Loucy (cell line): Measurements from ENCODE around the gene SPC25.
A peak's percentile ranks its signal among the peaks of the same experiment; 100 is the strongest.

Source experiments
- H2AFZ ChIP-seq: fragments of 200-600 bp; sonication (generic); 2 replicates; pipeline ENCODE4 v1.6.0; 2016; ENCODE audit warnings: antibody characterized with exemption, mild to moderate bottlenecking, low read length, moderate library complexity
- H3F3A ChIP-seq: fragments of 200-600 bp; 2 replicates; pipeline ENCODE4 v1.6.0; 2016; ENCODE audit warnings: antibody characterized with exemption, low read depth, mild to moderate bottlenecking
- H3K27me3 ChIP-seq: fragments of 200-600 bp; sonication (generic); 2 replicates; pipeline ENCODE4 v1.6.1; 2014; ENCODE audit warnings: low read length, mild to moderate bottlenecking; ENCODE audit not compliant: insufficient read depth, poor library complexity, severe bottlenecking
- H3K36me3 ChIP-seq: fragments of 200-600 bp; sonication (generic); 2 replicates; pipeline ENCODE4 v1.6.1; 2016; ENCODE audit warnings: low read length; ENCODE audit not compliant: insufficient read depth
- H3K4me1 ChIP-seq: fragments of 200-600 bp; sonication (generic); 2 replicates; pipeline ENCODE4 v1.5.1; 2014; ENCODE audit warnings: low read length, mild to moderate bottlenecking; ENCODE audit not compliant: insufficient read depth, poor library complexity, severe bottlenecking
- H3K4me2 ChIP-seq: fragments of 200-600 bp; sonication (generic); 2 replicates; pipeline ENCODE4 v1.6.0; 2014; ENCODE audit warnings: antibody characterized with exemption, low read length, low read depth, mild to moderate bottlenecking; ENCODE audit not compliant: poor library complexity, severe bottlenecking
- H3K4me3 ChIP-seq: fragments of 200-600 bp; sonication (generic); 2 replicates; pipeline ENCODE4 v1.5.1; 2014; ENCODE audit warnings: low read length, mild to moderate bottlenecking, mixed read lengths; ENCODE audit not compliant: poor library complexity, severe bottlenecking
- H3K79me2 ChIP-seq: fragments of 200-600 bp; sonication (generic); 2 replicates; pipeline ENCODE4 v1.6.1; 2014; ENCODE audit warnings: low read length; ENCODE audit not compliant: insufficient read depth
- H3K9ac ChIP-seq: fragments of 200-600 bp; sonication (generic); 2 replicates; pipeline ENCODE4 v1.6.0; 2014; ENCODE audit warnings: mild to moderate bottlenecking, low read depth, low read length, moderate library complexity; ENCODE audit not compliant: poor library complexity, severe bottlenecking
- H3K9me2 ChIP-seq: fragments of 200-600 bp; sonication (generic); replicated peaks from 2 replicates; pipeline ENCODE4 v1.6.1; 2016; ENCODE audit warnings: low read depth, low read length, mixed read lengths
- H3K9me3 ChIP-seq: fragments of 200-600 bp; sonication (generic); 2 replicates; pipeline ENCODE4 v1.6.1; 2014; ENCODE audit warnings: mild to moderate bottlenecking, antibody characterized with exemption, low read length, low read depth; ENCODE audit not compliant: insufficient read depth
- H4K20me1 ChIP-seq: fragments of 200-600 bp; sonication (generic); 2 replicates; pipeline ENCODE4 v1.6.0; 2014; ENCODE audit warnings: antibody characterized with exemption, low read length, mild to moderate bottlenecking; ENCODE audit not compliant: insufficient read depth, poor library complexity, severe bottlenecking
- EZH2phosphoT487 ChIP-seq: fragments of 200-600 bp; IDR thresholded peaks from 2 replicates; pipeline ENCODE4 v1.6.1; 2018; ENCODE audit warnings: antibody characterized with exemption, mild to moderate bottlenecking, moderate library complexity, borderline replicate concordance
- TF ChIP-seq, protein P1 (sequence below): fragments of 200-600 bp; sonication (generic); conservative IDR thresholded peaks from 2 replicates; pipeline ENCODE4 v1.5.1; 2014; ENCODE audit warnings: mild to moderate bottlenecking, antibody characterized with exemption, low read length

Gene SPC25

DNA sequence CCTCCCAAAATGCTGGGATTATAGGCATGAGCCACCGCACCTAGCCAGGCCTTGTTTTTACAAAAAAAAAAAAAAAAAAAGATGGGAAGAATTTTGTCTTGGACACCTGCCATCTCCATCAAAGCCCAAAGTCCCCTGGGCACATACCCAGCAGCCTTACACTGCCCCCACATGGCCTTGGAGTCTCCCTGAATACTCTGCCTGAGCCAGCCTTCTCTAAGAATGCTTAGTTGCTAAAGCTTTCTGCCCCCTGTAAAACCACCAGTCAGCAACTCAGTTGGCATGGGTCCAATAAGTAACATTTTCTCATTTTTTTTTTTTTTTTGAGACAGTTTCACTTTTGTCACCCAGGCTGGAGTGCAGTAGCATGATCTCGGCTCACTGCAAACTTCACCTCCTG is 40.6 kb downstream of the SPC25 start:
- no peak overlapping the region for H3K4me3 ChIP-seq
- H3K9me3 ChIP-seq, result no peaks in the 10 kb centered on the region
- H3K9ac ChIP-seq, result no peak overlapping the region
- no peaks in the 10 kb centered on the region for H3F3A ChIP-seq
- no peak overlapping the region for H2AFZ ChIP-seq
- no peak for TF ChIP-seq EZH2phosphoT487
- TF ChIP-seq, protein P1, sequence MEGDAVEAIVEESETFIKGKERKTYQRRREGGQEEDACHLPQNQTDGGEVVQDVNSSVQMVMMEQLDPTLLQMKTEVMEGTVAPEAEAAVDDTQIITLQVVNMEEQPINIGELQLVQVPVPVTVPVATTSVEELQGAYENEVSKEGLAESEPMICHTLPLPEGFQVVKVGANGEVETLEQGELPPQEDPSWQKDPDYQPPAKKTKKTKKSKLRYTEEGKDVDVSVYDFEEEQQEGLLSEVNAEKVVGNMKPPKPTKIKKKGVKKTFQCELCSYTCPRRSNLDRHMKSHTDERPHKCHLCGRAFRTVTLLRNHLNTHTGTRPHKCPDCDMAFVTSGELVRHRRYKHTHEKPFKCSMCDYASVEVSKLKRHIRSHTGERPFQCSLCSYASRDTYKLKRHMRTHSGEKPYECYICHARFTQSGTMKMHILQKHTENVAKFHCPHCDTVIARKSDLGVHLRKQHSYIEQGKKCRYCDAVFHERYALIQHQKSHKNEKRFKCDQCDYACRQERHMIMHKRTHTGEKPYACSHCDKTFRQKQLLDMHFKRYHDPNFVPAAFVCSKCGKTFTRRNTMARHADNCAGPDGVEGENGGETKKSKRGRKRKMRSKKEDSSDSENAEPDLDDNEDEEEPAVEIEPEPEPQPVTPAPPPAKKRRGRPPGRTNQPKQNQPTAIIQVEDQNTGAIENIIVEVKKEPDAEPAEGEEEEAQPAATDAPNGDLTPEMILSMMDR, result peak; percentile 36
- no peaks in the 10 kb centered on the region; the same call in 1 of the 2 replicates for H3K36me3 ChIP-seq
- no peaks in the 10 kb centered on the region for H3K79me2 ChIP-seq
- no peaks in the 10 kb centered on the region for H3K9me2 ChIP-seq
- no peaks in the 10 kb centered on the region for H3K27me3 ChIP-seq
- H3K4me2 ChIP-seq, result no peak overlapping the region
- no peaks in the 10 kb centered on the region for H3K4me1 ChIP-seq
- H4K20me1 ChIP-seq, result no peaks in the 10 kb centered on the region

DNA sequence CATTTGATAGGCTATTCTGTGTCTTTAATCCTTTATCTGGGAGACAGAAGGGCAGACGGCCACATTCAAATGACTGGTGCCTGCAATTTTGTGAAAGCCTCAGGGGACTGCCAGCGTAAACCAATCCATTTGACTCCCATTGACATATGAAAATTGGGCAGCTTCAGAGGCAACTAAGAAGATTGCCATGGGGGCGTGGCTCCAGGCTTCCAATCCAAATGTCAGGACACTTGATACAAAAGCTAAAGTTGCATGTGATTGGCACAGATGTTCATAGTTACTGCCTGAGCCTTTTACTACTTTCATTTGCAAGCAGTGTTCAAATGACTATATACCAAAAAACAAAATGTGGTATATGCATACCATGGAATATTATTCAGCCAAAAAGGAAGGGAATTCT is 42.0 kb downstream of the SPC25 start:
- Histone ChIP-seq H3K9me2 (no peaks in the 10 kb centered on the region), H3K4me2 (no peak overlapping the region), H3K9ac (no peak overlapping the region), H3K36me3 (no peaks in the 10 kb centered on the region; the same call in 1 of the 2 replicates), H3K9me3 (no peaks in the 10 kb centered on the region), H3K4me3 (no peak overlapping the region), H3K27me3 (no peaks in the 10 kb centered on the region), H4K20me1 (no peaks in the 10 kb centered on the region), H2AFZ (no peak overlapping the region), H3K79me2 (no peaks in the 10 kb centered on the region), H3F3A (no peaks in the 10 kb centered on the region), H3K4me1 (no peaks in the 10 kb centered on the region)
- TF ChIP-seq, protein P1, result no peak
- TF ChIP-seq EZH2phosphoT487, result no peak

DNA sequence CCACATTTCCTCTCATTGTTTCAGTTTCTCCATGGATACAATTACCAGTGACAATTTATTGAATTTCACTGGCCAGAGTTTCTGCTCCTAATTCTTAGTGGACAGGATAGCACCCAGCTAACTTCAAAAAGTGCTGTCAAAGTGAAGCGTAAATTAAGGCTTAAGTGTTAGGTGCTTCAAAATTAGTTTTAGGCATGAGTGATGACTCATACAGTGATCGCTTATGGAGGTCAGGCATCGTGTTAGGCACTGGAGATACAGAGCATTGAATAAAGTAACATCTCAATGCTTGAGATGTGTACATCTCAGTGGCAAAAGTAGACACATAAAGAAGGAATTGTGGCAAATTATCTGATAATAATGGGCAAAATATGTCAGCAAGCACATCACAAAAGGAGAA is 47.0 kb downstream of the SPC25 start:
- no peaks in the 10 kb centered on the region for H4K20me1 ChIP-seq

More for the DNA sequence above, 47.0 kb downstream of the SPC25 start:
- Histone ChIP-seq H3K9ac (no peak overlapping the region), H3K4me2 (no peak overlapping the region), H3F3A (no peaks in the 10 kb centered on the region), H3K79me2 (no peaks in the 10 kb centered on the region), H3K4me1 (no peaks in the 10 kb centered on the region), H3K9me3 (no peaks in the 10 kb centered on the region), H3K27me3 (no peaks in the 10 kb centered on the region), H3K4me3 (no peak overlapping the region), H2AFZ (no peak overlapping the region), H3K36me3 (no peaks in the 10 kb centered on the region), H3K9me2 (no peaks in the 10 kb centered on the region)
- TF ChIP-seq, protein P1, result no peak
- no peak for TF ChIP-seq EZH2phosphoT487
